GM12801 (cell line): Measurements from ENCODE around the gene KRTAP5-8.

Source experiments
- TF ChIP-seq, protein P1 (sequence below): IDR thresholded peaks from one replicate; pipeline ENCODE4 v1.5.1; 2011; ENCODE audit warnings: control low read depth; ENCODE audit not compliant: insufficient read length; ENCODE audit errors: extremely low read depth

The KRTAP5-8 gene

DNA sequence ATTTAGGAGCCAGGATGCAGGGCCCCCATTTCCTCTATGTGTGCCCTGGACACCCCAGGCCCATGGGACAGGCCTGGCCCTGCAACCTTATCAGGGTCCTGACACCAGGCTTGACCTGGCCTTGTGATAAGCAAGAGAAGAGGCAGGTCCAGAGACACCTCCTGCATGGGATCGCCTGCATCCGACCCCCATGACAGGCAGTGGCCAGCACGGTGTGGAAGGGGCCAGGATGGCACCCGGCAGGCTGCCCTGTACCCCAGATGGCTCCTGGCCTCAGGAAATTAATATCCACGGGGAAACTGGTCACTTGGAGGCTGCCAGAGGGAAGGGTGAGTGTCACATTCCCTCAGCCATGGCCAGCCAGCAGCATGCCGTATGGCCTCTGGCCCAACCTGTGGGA lies 17.2 kb downstream of the KRTAP5-8 start:
- TF ChIP-seq, protein P1, sequence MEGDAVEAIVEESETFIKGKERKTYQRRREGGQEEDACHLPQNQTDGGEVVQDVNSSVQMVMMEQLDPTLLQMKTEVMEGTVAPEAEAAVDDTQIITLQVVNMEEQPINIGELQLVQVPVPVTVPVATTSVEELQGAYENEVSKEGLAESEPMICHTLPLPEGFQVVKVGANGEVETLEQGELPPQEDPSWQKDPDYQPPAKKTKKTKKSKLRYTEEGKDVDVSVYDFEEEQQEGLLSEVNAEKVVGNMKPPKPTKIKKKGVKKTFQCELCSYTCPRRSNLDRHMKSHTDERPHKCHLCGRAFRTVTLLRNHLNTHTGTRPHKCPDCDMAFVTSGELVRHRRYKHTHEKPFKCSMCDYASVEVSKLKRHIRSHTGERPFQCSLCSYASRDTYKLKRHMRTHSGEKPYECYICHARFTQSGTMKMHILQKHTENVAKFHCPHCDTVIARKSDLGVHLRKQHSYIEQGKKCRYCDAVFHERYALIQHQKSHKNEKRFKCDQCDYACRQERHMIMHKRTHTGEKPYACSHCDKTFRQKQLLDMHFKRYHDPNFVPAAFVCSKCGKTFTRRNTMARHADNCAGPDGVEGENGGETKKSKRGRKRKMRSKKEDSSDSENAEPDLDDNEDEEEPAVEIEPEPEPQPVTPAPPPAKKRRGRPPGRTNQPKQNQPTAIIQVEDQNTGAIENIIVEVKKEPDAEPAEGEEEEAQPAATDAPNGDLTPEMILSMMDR: no peak

DNA sequence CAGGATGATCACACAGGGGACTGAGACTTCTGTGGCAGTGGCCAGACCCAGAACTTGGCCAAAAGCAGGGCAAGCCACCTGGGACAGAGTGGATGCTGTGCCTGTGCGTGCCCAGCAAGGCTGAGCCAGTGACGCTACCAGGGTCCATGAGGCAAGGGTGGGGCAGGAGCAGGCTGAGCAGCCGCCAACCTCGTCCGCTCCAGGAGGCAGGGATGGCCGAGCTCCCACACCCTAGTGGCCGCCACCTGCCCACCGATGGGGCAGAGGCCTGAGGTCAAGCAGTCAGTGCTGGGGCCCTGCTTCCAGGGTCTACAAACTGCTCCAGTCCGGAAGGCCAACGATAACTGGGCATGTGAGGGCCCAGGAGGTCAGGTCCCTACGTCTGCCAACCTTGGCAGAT lies 17.7 kb downstream of the KRTAP5-8 start:
- TF ChIP-seq, protein P1: no peak

- TF ChIP-seq, protein P1: no peak
Observed at GRCh38 chr11:71556018-71556417, 18.2 kb downstream of the KRTAP5-8 start.

- TF ChIP-seq, protein P1: no peak
Observed at GRCh38 chr11:71557257-71557656, 19.4 kb downstream of the KRTAP5-8 start.

DNA sequence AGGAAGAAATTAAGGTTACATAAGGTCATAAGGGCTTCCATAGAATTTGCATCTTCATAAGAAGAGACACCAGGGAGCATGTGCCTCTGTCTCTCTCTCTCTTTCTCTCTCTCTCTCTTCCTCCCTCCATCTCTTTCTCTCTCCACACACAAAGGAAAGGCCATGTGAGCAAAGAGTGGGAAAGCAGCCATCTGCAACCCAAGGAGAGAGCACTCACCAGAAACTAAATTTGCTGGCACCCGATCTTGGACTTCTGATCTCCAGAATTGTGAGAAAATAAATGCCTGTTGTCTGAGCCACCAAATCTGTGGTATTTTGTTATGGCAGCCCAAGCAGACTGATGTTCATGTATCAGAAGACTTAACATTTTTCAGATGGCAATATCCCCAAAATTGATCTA lies 21.2 kb downstream of the KRTAP5-8 start:
- TF ChIP-seq, protein P1: no peak

DNA sequence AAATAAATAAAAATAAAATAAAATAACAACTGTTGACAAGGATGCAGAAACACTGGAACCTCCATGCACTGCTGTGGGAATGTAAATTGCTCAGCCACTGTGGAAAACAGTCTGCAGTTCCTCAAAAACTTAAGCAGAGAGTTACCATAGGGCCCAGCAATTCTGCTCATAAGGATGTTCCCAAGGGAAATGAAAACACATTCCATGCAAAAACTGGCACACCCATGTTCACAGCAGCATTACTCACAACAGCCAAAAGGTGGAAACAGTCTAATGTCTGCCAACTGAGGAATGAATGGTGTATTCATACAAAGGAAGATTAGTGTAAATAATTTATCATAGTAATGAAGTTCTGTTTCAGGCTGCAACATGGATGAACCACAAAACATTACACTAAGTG lies 24.3 kb downstream of the KRTAP5-8 start:
- TF ChIP-seq, protein P1: no peak

DNA sequence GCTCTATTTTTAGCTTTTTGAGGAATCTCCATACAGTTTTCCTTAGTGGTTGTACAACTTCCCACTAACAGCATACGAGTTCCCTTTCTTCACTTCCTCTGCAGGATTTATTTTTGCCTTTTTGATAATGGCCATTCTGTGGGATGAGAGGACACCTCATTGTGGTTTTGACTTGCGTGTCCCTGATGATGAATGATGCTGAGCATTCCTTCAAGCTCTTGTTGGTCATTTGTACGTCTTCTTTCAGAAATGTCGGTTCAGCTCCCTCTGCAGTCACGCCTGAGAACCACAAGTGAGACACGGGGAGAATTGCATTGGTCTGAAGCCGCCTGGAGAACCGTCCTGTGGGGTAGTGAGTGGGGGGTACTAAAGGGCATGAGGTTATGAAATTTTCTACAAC lies 25.6 kb downstream of the KRTAP5-8 start:
- TF ChIP-seq, protein P1: no peak

GRCh38 chr11:71564430-71564829 lies 26.6 kb downstream of the KRTAP5-8 start:
- TF ChIP-seq, protein P1: no peak
